ENCODE measurements around the gene THSD4. TPM values are rescaled to one million over a fixed set of nuclear protein-coding genes. Genes with fewer than 3 reads are reported as not detected.

Gene THSD4
- total RNA-seq, 6 donors from 2014 or later: 16.8 to 39.7 (median 21.7) TPM

GRCh38 chr15:71800835-71801745 is 685.8 kb downstream of the THSD4 start:
- Histone ChIP-seq H3K9me3 (no peaks in the 10 kb centered on the region), H3K27ac (no peak overlapping the region), H3K4me3 (no peak overlapping the region), H3K27me3 (no peaks in the 10 kb centered on the region), H3K4me1 (peaks cover 0 to 4% (median 0%) of the 10 kb centered on the region in 4 donors), H3K36me3 (no peaks in the 10 kb centered on the region)
- TF ChIP-seq POLR2AphosphoS5 (IDR thresholded peaks at IDR 0.05) (peak in 1 of 2 donors; percentile 53), EP300 (IDR thresholded peaks at IDR 0.05) (peak in 2 of 4 donors; percentile 39 to 89), CTCF (IDR thresholded peaks at IDR 0.05) (peak; percentile 65 to 93 (median 82)), POLR2A (IDR thresholded peaks at IDR 0.05) (no peak)
- DNase-seq (peak in 1 of 2 donors; percentile 46), ATAC-seq (ENCODE audit: low FRiP score in 2 of 2) (peak; percentile 87 to 91)
- WGBS, 2 donors: 50 to 53% methylated on average over 16 to 17 of the region's 17 CpGs

DNA sequence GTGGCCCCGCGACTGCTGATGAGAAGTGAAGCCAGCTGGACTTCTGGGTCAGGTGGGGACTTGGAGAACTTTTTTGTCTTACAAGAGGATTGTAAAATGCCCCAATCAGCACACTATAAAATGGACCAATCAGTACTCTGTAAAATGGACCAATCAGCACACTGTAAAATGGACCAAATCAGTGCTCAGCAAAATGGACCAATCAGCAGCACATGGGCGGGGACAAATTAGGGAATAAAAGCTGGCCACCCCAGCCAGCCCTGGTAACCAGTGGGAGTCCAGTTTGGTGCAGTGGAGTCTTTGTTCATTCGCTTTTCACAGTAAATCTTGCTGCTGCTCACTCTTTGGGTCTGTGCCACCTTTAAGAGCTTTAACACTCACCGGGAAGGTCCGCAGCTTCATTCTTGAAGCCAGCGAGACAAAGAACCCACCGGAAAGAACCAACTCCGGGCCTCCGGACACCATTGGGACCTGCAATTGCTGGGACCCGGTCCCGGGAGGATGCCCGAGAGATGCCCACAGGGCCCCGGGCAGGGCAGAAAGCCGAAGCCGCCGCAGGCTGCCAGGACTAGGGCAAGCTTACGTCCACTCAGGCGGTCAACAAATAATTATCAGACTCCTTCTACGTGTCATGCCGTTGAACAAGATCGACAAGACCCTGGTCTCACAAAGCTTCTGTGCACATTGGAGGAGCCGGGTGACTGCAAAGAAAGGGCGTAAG is 686.8 kb downstream of the THSD4 start:
- Histone ChIP-seq H3K4me3 (no peak overlapping the region), H3K27me3 (no peaks in the 10 kb centered on the region), H3K36me3 (no peaks in the 10 kb centered on the region), H3K27ac (no peak overlapping the region), H3K4me1 (peaks cover 0 to 7% (median 0%) of the 10 kb centered on the region in 4 donors), H3K9me3 (no peaks in the 10 kb centered on the region)
- ATAC-seq (ENCODE audit: low FRiP score in 2 of 2): no peak
- TF ChIP-seq POLR2A (IDR thresholded peaks at IDR 0.05) (no peak), POLR2AphosphoS5 (IDR thresholded peaks at IDR 0.05) (no peak), CTCF (IDR thresholded peaks at IDR 0.05) (no peak), EP300 (IDR thresholded peaks at IDR 0.05) (no peak)
- whole genome bisulfite sequencing, 2 donors: 93 to 97% methylated on average over 20 to 24 of the region's 24 CpGs
- peak in 1 of 2 donors; percentile 71 for DNase-seq

GRCh38 chr15:71802770-71803169 is 687.5 kb downstream of the THSD4 start:
- Histone ChIP-seq H3K9me3 (no peaks in the 10 kb centered on the region), H3K4me1 (peaks cover 0 to 7% (median 0%) of the 10 kb centered on the region in 4 donors), H3K27ac (no peak overlapping the region), H3K4me3 (no peak overlapping the region), H3K27me3 (no peaks in the 10 kb centered on the region), H3K36me3 (no peaks in the 10 kb centered on the region)
- peak in 1 of 2 donors; percentile 69 for DNase-seq
- peak in 3 of 6 experiments; percentile 13 to 23 (median 16) for TF ChIP-seq CTCF (IDR thresholded peaks at IDR 0.05)
- no peak for TF ChIP-seq POLR2AphosphoS5 (IDR thresholded peaks at IDR 0.05)
- WGBS, 2 donors: 63 to 81% methylated on average over 21 of the region's 21 CpGs
- ATAC-seq (ENCODE audit: low FRiP score in 2 of 2): no peak

DNA sequence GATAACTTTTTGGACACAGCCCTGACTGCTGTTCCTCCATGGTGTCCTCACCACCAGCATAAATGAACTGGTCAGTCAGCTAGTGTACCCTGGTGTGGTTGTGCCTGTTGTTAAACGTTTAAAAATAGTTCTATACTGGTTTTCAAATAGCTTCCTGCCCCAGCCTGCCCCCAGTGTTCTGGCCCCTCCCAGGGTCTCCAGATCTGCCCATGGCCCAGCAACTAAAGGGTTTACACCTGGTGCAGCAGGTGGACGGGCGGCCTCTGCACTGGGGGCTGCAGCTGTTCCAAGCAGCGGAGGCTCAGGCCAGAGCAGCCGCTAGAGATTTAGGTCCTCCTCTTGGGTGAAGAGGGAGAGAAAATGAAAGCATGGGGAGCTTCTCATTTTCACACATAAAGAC is 689.0 kb downstream of the THSD4 start:
- WGBS, 2 donors: 64 to 70% methylated on average over 5 of the region's 5 CpGs
- TF ChIP-seq POLR2A (IDR thresholded peaks at IDR 0.05) (no peak), EP300 (IDR thresholded peaks at IDR 0.05) (no peak), POLR2AphosphoS5 (IDR thresholded peaks at IDR 0.05) (no peak), CTCF (IDR thresholded peaks at IDR 0.05) (no peak)
- no peak for DNase-seq
- Histone ChIP-seq H3K27me3 (no peaks in the 10 kb centered on the region), H3K9me3 (no peaks in the 10 kb centered on the region), H3K36me3 (no peaks in the 10 kb centered on the region), H3K4me1 (peaks cover 0 to 7% (median 0%) of the 10 kb centered on the region in 4 donors), H3K4me3 (no peak overlapping the region), H3K27ac (no peak overlapping the region)
- no peak for ATAC-seq (ENCODE audit: low FRiP score in 2 of 2)

Data from upper lobe of left lung (tissue), 6 donors.